Erythroblast (primary cell): ENCODE results near the gene ALKBH7.

ENCODE experiments used
- GATA1 ChIP-seq: IDR thresholded peaks from 2 replicates; pipeline ENCODE4 v1.6.1; 2011; ENCODE audit warnings: low read depth, mild to moderate bottlenecking, control low read depth, low read length, moderate library complexity
- POLR2A ChIP-seq: IDR thresholded peaks from 2 replicates; pipeline ENCODE4 v1.6.1; 2011; ENCODE audit warnings: mild to moderate bottlenecking, low read length

DNA sequence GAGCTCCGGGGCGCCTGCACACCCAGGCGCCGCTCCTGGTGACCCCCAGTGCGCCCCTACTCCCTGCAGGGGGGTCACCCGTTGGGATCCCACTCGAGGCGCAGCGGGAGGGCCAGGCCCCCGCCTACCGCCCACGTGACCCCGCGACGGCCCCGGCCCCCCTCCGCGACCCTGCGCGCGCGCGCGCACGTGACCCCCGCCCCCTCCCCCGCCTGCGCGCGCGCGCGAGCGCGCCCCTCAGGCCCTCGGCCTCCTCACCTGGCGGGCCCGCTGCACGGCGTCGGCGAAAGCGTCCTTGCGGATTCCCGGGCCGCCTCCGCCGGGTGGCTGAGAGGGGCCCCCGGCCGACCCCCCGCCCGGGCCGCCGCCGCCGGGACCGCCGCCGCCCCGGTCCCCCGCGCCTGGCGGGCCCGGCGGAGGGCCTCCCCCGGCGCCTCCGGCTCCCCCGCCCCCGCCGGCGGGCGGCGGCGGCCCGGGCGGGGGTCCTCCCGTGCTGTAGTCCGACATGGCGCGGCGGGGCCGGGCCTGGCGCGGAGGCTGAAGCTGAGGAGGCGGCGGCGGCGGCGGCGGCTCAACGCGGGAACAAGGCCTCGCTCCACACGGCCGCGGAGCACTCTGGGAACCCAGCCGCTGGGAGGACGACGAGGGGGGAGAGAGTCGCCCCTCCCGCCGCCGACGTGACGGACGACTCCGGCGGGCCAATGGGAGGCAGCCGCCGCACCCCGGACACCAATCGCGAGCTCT, 51.8 kb downstream of the ALKBH7 start, which contains the start of gene KHSRP:
- peak; percentile 65 for TF ChIP-seq POLR2A
- TF ChIP-seq GATA1: no peak
